Right lobe of liver (tissue), 6 donors: ENCODE data around the gene CIRBP. TPM values are rescaled to one million over a fixed set of nuclear protein-coding genes. Genes with fewer than 3 reads are reported as not detected.

Experiments used
- ATAC-seq, 4 donors: fragments of 200-7000 bp; cut with Tn5 transposase; one replicate each; pipeline ENCODE4 v1.9.1; 2020; ENCODE audit warnings: mild to moderate bottlenecking in 4 of 4, moderate library complexity in 4 of 4
- DNase-seq, 3 donors: peaks; one replicate each; pipeline ENCODE4 v3.0.0-alpha.2; 2020
- H3K27ac ChIP-seq, 3 donors: fragments of 200-600 bp; one replicate each; pipeline ENCODE4 v1.8.0; 2022
- H3K27me3 ChIP-seq, 2 donors: fragments of 200-600 bp; one replicate each; pipeline ENCODE4 v1.8.0; 2022
- H3K36me3 ChIP-seq, 4 donors: fragments of 200-600 bp; sonication (generic) in 1 of 4; one replicate each; pipeline versions ENCODE4 v1.5.1 to v1.8.0; 2017 to 2022; ENCODE audit warnings: control low read depth in 1 of 4
- H3K4me1 ChIP-seq, 4 donors: fragments of 200-600 bp; sonication (generic) in 1 of 4; one replicate each; pipeline versions ENCODE4 v1.5.1 to v1.8.0; 2017 to 2022; ENCODE audit warnings: control low read depth in 1 of 4
- H3K4me3 ChIP-seq, 3 donors: fragments of 200-600 bp; one replicate each; pipeline ENCODE4 v1.8.0; 2022
- H3K9me3 ChIP-seq, 4 donors: fragments of 200-600 bp; sonication (generic) in 1 of 4; one replicate each; pipeline versions ENCODE4 v1.5.1 to v1.8.0; 2017 to 2022; ENCODE audit warnings: control low read depth in 1 of 4
- CTCF ChIP-seq, 4 donors: fragments of 200-600 bp in 3 of 4; fragments of 450-650 bp in 1 of 4; IDR thresholded peaks; one replicate each; pipeline versions ENCODE4 v1.5.1 to v1.8.0; 2016 to 2022; ENCODE audit warnings: antibody characterized with exemption in 4 of 4, mild to moderate bottlenecking in 2 of 4
- POLR2A ChIP-seq: fragments of 450-650 bp; IDR thresholded peaks from one replicate; pipeline ENCODE4 v1.6.1; 2017; ENCODE audit warnings: antibody characterized with exemption, mild to moderate bottlenecking
- WGBS: methylation state at CpG from one replicate; pipeline ENCODE4 v1.1.6; 2018; ENCODE audit warnings: low coverage, low lambda C conversion rate; ENCODE audit not compliant: insufficient coverage; ENCODE audit errors: missing lambda C conversion rate; 5-methylcytosine and 5-hydroxymethylcytosine counted together
- intact Hi-C, 2 donors: fragments of 100-400 bp; cut with DNase I; formaldehyde crosslinking; loops; one replicate each; pipeline versions ENCODE4 v1.11.2 to v1.14.1; 2022
- total RNA-seq, 6 experiments: library from RNA; depleted of rRNA in 2 of 6; stranded (reverse); fragments of >200 nt in 2 of 6; fragmentation: NEBNext Ultra II Directional in 3 of 6; extraction: Animal tissue kit (Norgen Biotek cat#: 25700) in 3 of 6; gene quantifications; one replicate each; pipeline versions ENCODE4 v1.1.0 to v1.2.4, GENCODE V29; 2016 to 2023
- donor health status: DM: no; HTN: yes; CAD: no.
- donor health status: DM: no; HTN: no; CAD: no.
- donor health status: DM: no; HTN: no; CAD: no.
- donor health status: DM: no; HTN: yes; CAD: no.
- donor health status: DM: no; HTN: yes; CAD: no.

CIRBP gene
- total RNA-seq, 6 experiments from 2014 or later, result 69.2 to 111 (median 89.5) TPM

DNA sequence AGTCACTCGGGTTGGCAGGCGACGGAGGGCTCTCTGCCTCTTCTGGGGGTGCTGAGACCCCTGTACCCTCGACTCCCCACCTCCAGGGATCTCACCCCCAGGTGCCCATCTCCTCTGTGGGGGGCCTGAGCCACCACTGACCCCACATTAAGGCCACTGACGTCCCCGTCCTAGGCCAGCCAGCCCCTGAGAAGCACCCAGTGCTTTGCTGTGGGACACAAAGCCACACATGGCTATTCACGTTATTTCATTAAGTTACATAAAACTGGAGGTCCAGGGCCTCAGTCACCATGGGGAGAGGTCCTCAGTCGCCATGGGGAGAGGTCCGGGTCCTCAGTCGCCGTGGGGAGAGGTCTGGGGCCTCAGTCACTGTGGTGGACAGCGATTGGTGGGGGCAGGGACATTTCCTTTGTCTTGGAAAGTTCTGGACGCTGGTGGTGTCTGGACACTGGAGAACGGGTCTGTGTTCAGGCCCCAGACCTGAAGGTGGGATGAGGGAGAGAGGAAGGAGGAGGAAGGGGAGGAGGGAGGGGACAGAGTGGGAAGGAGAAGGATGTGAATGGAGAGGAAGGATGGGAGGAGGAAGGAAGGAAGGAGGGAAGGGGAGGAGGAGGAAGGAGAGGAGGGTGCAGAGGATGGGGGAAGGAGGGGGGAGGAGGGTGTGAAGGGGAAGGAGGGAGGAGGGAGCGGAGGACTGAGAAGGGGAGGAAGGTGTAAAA lies 12.6 kb downstream of the CIRBP start:
- Histone ChIP-seq H3K9me3 (no peaks in the 10 kb centered on the region), H3K36me3 (peaks cover 0 to 7% (median 2%) of the 10 kb centered on the region in 4 donors), H3K27ac (no peak overlapping the region), H3K4me1 (peaks cover 0 to 29% (median 11%) of the 10 kb centered on the region in 4 donors), H3K27me3 (no peaks in the 10 kb centered on the region), H3K4me3 (no peak overlapping the region)
- whole genome bisulfite sequencing, result 68% methylated on average over 9 of the region's 15 CpGs
- intact Hi-C loops, result loop anchor here in 1 of 2 donors (10.0 kb wide), 2 partner anchors 113 to 223 kb away; no protein-coding TSS in a partner anchor
- TF ChIP-seq POLR2A (no peak), CTCF (IDR thresholded peaks at IDR 0.05) (no peak)
- ATAC-seq (no peak), DNase-seq (no peak)

- no peak for TF ChIP-seq POLR2A
- no peak for TF ChIP-seq CTCF (IDR thresholded peaks at IDR 0.05)
- intact Hi-C loops, result loop anchor here in 1 of 2 donors (10.0 kb wide), 2 partner anchors 112 to 222 kb away; no protein-coding TSS in a partner anchor
- Histone ChIP-seq H3K4me3 (peak overlapping the region in 1 of 3 donors; percentile 57), H3K4me1 (peaks cover 0 to 29% (median 11%) of the 10 kb centered on the region in 4 donors), H3K27ac (peak overlapping the region in 2 of 3 donors; percentile 70 to 88), H3K36me3 (peaks cover 0 to 7% (median 2%) of the 10 kb centered on the region in 4 donors), H3K9me3 (no peaks in the 10 kb centered on the region), H3K27me3 (no peaks in the 10 kb centered on the region)
- no peak for ATAC-seq
- WGBS, result 26% methylated on average over 6 of the region's 18 CpGs
- DNase-seq, result no peak
Measured at GRCh38 chr19:1282588-1283206, 13.6 kb downstream of the CIRBP start.

GRCh38 chr19:1283207-1283916 lies 14.2 kb downstream of the CIRBP start:
- peak overlapping the region; percentile 63 to 88 (median 70) for H3K27ac ChIP-seq
- ATAC-seq, result peak; percentile 62 to 76 (median 68)
- H3K4me3 ChIP-seq, result peak overlapping the region; percentile 29 to 57 (median 46)
- H3K36me3 ChIP-seq, result peaks cover 0 to 7% (median 2%) of the 10 kb centered on the region in 4 donors
- H3K4me1 ChIP-seq, result peaks cover 0 to 29% (median 11%) of the 10 kb centered on the region in 4 donors
- DNase-seq, result peak; percentile 76 to 91 (median 87)
- 22% methylated on average over 6 of the region's 29 CpGs for WGBS
- TF ChIP-seq POLR2A (no peak), CTCF (IDR thresholded peaks at IDR 0.05) (no peak)
- intact Hi-C loops, result loop anchor here in 1 of 2 donors (10.0 kb wide), 2 partner anchors 111 to 221 kb away; no protein-coding TSS in a partner anchor
- H3K27me3 ChIP-seq, result no peaks in the 10 kb centered on the region
- no peaks in the 10 kb centered on the region for H3K9me3 ChIP-seq

- H3K4me3 ChIP-seq, result peak overlapping the region; percentile 29 to 57 (median 46)
- peaks cover 0 to 29% (median 11%) of the 10 kb centered on the region in 4 donors for H3K4me1 ChIP-seq
- no peak for DNase-seq
- no peak for ATAC-seq
- H3K27me3 ChIP-seq, result no peaks in the 10 kb centered on the region
- H3K27ac ChIP-seq, result peak overlapping the region; percentile 63 to 88 (median 70)
- H3K9me3 ChIP-seq, result no peaks in the 10 kb centered on the region
- TF ChIP-seq POLR2A (no peak), CTCF (IDR thresholded peaks at IDR 0.05) (no peak)
- H3K36me3 ChIP-seq, result peaks cover 0 to 6% (median 2%) of the 10 kb centered on the region in 4 donors
- 20% methylated on average over 1 of the region's 12 CpGs for WGBS
- intact Hi-C loops, result loop anchor here in 1 of 2 donors (10.0 kb wide), 2 partner anchors 111 to 221 kb away; no protein-coding TSS in a partner anchor
Measured at GRCh38 chr19:1283917-1284292, 14.8 kb downstream of the CIRBP start.
